IMR-90 (cell line): ENCODE measurements around the gene CCDC85B. TPM values are rescaled to one million over a fixed set of nuclear protein-coding genes. Genes with fewer than 3 reads are reported as not detected.

ENCODE experiments used
- ATAC-seq: fragments of 200-7000 bp; cut with Tn5 transposase; 2 replicates; pipeline ENCODE4 v1.9.1; 2020; ENCODE audit warnings: low read depth, mild to moderate bottlenecking, moderate library complexity
- BruUV-seq: library from RNA; stranded (reverse); fragments of 400-500 nt; replicated peaks from 2 replicates; lab custom pipeline; 2021; lab: Mats Ljungman, UMichigan
- CTCF ChIA-PET: fragments of 300-600 bp; formaldehyde crosslinking; extraction: SDS; loops from one replicate; lab custom pipeline; 2021; ENCODE audit warnings: antibody characterized with exemption; lab: Yijun Ruan, JAX
- POLR2A ChIA-PET: fragments of 300-600 bp; sonication (Branson Sonifier 250); formaldehyde crosslinking; loops from one replicate; lab custom pipeline; 2022; ENCODE audit warnings: antibody characterized with exemption; ENCODE audit not compliant: unreplicated experiment; lab: Charles Lee
- DNase-seq: peaks from one replicate; pipeline ENCODE4 v3.0.0; 2013
- H2AFZ ChIP-seq: replicated peaks from 2 replicates; pipeline ENCODE3; 2013; ENCODE audit warnings: low read length, mild to moderate bottlenecking; ENCODE audit not compliant: poor library complexity
- H2AK5ac ChIP-seq: 2 replicates; pipeline ENCODE4 v1.6.1; 2013; ENCODE audit warnings: low read depth, low read length, inconsistent platforms
- H2AK9ac ChIP-seq: replicated peaks from 2 replicates; pipeline ENCODE3; 2013; ENCODE audit warnings: mild to moderate bottlenecking, low read depth, low read length, moderate library complexity; ENCODE audit not compliant: poor library complexity
- H2BK120ac ChIP-seq: 2 replicates; pipeline ENCODE4 v1.6.1; 2013; ENCODE audit warnings: low read depth, low read length, inconsistent platforms
- H2BK15ac ChIP-seq: 3 replicates; pipeline ENCODE4 v1.6.1; 2013; ENCODE audit warnings: low read depth, low read length, inconsistent platforms
- H2BK20ac ChIP-seq: 2 replicates; pipeline ENCODE4 v1.6.1; 2013; ENCODE audit warnings: low read depth, mild to moderate bottlenecking, inconsistent platforms, low read length, moderate library complexity
- H2BK5ac ChIP-seq: 2 replicates; pipeline ENCODE4 v1.6.1; 2013; ENCODE audit warnings: mild to moderate bottlenecking, low read depth, low read length, inconsistent platforms; ENCODE audit not compliant: poor library complexity, severe bottlenecking
- H3K14ac ChIP-seq: replicated peaks from 2 replicates; pipeline ENCODE4 v1.6.1; 2013; ENCODE audit warnings: low read depth, low read length, inconsistent platforms
- H3K18ac ChIP-seq: 2 replicates; pipeline ENCODE4 v1.6.1; 2013; ENCODE audit warnings: low read depth, low read length, control low read depth
- H3K23ac ChIP-seq: 2 replicates; pipeline ENCODE4 v1.6.1; 2013; ENCODE audit warnings: low read depth, low read length, inconsistent platforms
- H3K27ac ChIP-seq: 2 replicates; pipeline ENCODE4 v1.5.1; 2013; ENCODE audit warnings: mild to moderate bottlenecking, control low read depth, low read length; ENCODE audit not compliant: insufficient read depth
- H3K27me3 ChIP-seq: 2 replicates; pipeline ENCODE4 v1.6.1; 2013; ENCODE audit warnings: low read length; ENCODE audit not compliant: control insufficient read depth, insufficient read depth
- H3K36me3 ChIP-seq: 2 replicates; pipeline ENCODE4 v1.6.1; 2013; ENCODE audit warnings: low read length, mixed read lengths; ENCODE audit not compliant: control insufficient read depth, insufficient read depth
- H3K4ac ChIP-seq: 2 replicates; pipeline ENCODE4 v1.6.1; 2013; ENCODE audit warnings: low read depth, low read length, inconsistent platforms
- H3K4me1 ChIP-seq: 2 replicates; pipeline ENCODE4 v1.6.1; 2013; ENCODE audit warnings: low read length, mixed read lengths; ENCODE audit not compliant: control insufficient read depth, insufficient read depth
- H3K4me2 ChIP-seq: 2 replicates; pipeline ENCODE4 v1.6.1; 2013; ENCODE audit warnings: low read depth, mild to moderate bottlenecking, control low read depth, low read length, moderate library complexity
- H3K4me3 ChIP-seq: 2 replicates; pipeline ENCODE4 v1.5.1; 2013; ENCODE audit warnings: low read depth, mild to moderate bottlenecking, control low read depth, low read length, moderate library complexity; ENCODE audit not compliant: insufficient read depth
- H3K56ac ChIP-seq: 2 replicates; pipeline ENCODE4 v1.6.1; 2013; ENCODE audit warnings: low read length, inconsistent platforms; ENCODE audit not compliant: insufficient read depth; ENCODE audit errors: extremely low read depth
- H3K79me1 ChIP-seq, 2 experiments: 2 replicates each; pipeline ENCODE4 v1.6.1; 2013; ENCODE audit warnings: low read length in 2 of 2, inconsistent platforms in 1 of 2, low read depth in 1 of 2
- H3K9ac ChIP-seq: 2 replicates; pipeline ENCODE4 v1.6.1; 2013; ENCODE audit warnings: low read depth, low read length, control low read depth
- H3K9me1 ChIP-seq: 2 replicates; pipeline ENCODE4 v1.6.1; 2013; ENCODE audit warnings: low read length, inconsistent platforms; ENCODE audit not compliant: insufficient read depth
- H3K9me3 ChIP-seq: 2 replicates; pipeline ENCODE4 v1.6.1; 2013; ENCODE audit warnings: low read length; ENCODE audit not compliant: control insufficient read depth, insufficient read depth
- H4K20me1 ChIP-seq: 2 replicates; pipeline ENCODE4 v1.6.1; 2013; ENCODE audit warnings: low read length, inconsistent platforms; ENCODE audit not compliant: insufficient read depth
- H4K5ac ChIP-seq: 2 replicates; pipeline ENCODE4 v1.6.1; 2013; ENCODE audit warnings: mild to moderate bottlenecking, low read depth, low read length, control low read depth
- H4K8ac ChIP-seq, 2 experiments: 2 replicates each; pipeline ENCODE4 v1.6.1; 2013; ENCODE audit warnings: low read depth in 2 of 2, low read length in 2 of 2, control low read depth in 1 of 2, inconsistent platforms in 1 of 2
- H4K91ac ChIP-seq: 2 replicates; pipeline ENCODE4 v1.6.1; 2013; ENCODE audit warnings: low read depth, low read length, inconsistent platforms; ENCODE audit not compliant: insufficient read depth
- BHLHE40 ChIP-seq: fragments of 150-350 bp; IDR thresholded peaks from 2 replicates; pipeline ENCODE4 v1.6.1; 2016; ENCODE audit warnings: mild to moderate bottlenecking, low read depth, low read length
- CEBPB ChIP-seq: IDR thresholded peaks from 2 replicates; pipeline ENCODE4 v1.6.1; 2012; ENCODE audit warnings: low read depth, low read length, improper control_type of control experiment
- CHD1 ChIP-seq: IDR thresholded peaks from 2 replicates; pipeline ENCODE4 v1.6.1; 2012; ENCODE audit warnings: low read depth, low read length, improper control_type of control experiment
- CTCF ChIP-seq: conservative IDR thresholded peaks from 2 replicates; pipeline ENCODE4 v1.5.1; 2012; ENCODE audit warnings: mild to moderate bottlenecking, low read depth, low read length, improper control_type of control experiment
- FOS ChIP-seq: fragments of 150-350 bp; IDR thresholded peaks from 2 replicates; pipeline ENCODE4 v1.6.1; 2016; ENCODE audit warnings: low read depth, low read length
- MAZ ChIP-seq: IDR thresholded peaks from 2 replicates; pipeline ENCODE4 v1.6.1; 2012; ENCODE audit warnings: low read depth, mild to moderate bottlenecking, low read length, improper control_type of control experiment, moderate library complexity, borderline replicate concordance
- MXI1 ChIP-seq: IDR thresholded peaks from 2 replicates; pipeline ENCODE4 v1.6.1; 2012; ENCODE audit warnings: low read depth, mild to moderate bottlenecking, low read length, moderate library complexity, borderline replicate concordance
- NFE2L2 ChIP-seq: fragments of 150-350 bp; IDR thresholded peaks from 2 replicates; pipeline ENCODE4 v1.6.1; 2016; ENCODE audit warnings: low read depth, mild to moderate bottlenecking, low read length
- RCOR1 ChIP-seq: IDR thresholded peaks from 2 replicates; pipeline ENCODE4 v1.6.1; 2012; ENCODE audit warnings: mild to moderate bottlenecking, low read length, improper control_type of control experiment; ENCODE audit not compliant: insufficient replicate concordance
- RFX5 ChIP-seq: IDR thresholded peaks from 2 replicates; pipeline ENCODE4 v1.8.0; 2012; ENCODE audit warnings: low read depth, mild to moderate bottlenecking, low read length, moderate library complexity
- SMC3 ChIP-seq: fragments of 150-350 bp; IDR thresholded peaks from 2 replicates; pipeline ENCODE4 v1.6.1; 2016; ENCODE audit warnings: low read depth, mild to moderate bottlenecking, antibody characterized with exemption, low read length, moderate library complexity
- USF2 ChIP-seq: fragments of 150-350 bp; IDR thresholded peaks from 2 replicates; pipeline ENCODE4 v1.6.1; 2017; ENCODE audit warnings: mild to moderate bottlenecking, antibody characterized with exemption, low read length, low read depth
- WGBS, 2 experiments: methylation state at CpG; one replicate each; pipeline versions ENCODE4 v1.1.5 to v1.1.7; 2013; ENCODE audit warnings: missing lambda C conversion rate in 2 of 2; ENCODE audit not compliant: insufficient read length in 1 of 2; ENCODE audit errors: extremely low coverage in 2 of 2; 5-methylcytosine and 5-hydroxymethylcytosine counted together
- dilution Hi-C: fragments of 300-500 bp; cut with HindIII; formaldehyde crosslinking; loops from one replicate; pipeline ENCODE4 v1.14.3; 2018; ENCODE audit warnings: low sequenced_read_pairs; ENCODE audit not compliant: unreplicated experiment
- in situ Hi-C: fragments of 300-500 bp; cut with MboI; formaldehyde crosslinking; loops from 3 replicates; pipeline ENCODE4 v1.14.3; 2019; ENCODE audit warnings: low sequenced_read_pairs, inconsistent platforms, mixed read lengths
- intact Hi-C: fragments of 100-400 bp; cut with micrococcal nuclease; formaldehyde crosslinking; loops from 2 replicates; pipeline ENCODE4 v1.10.0; 2022
- polyA plus RNA-seq, 3 experiments: library from polyadenylated mRNA; depleted of rRNA; stranded (reverse); fragments of >200 nt; gene quantifications; 2 replicates each; pipeline ENCODE4 v1.2.3, GENCODE V29; 2012; ENCODE audit warnings: low replicate concordance in 1 of 3
- total RNA-seq: library from RNA; depleted of rRNA; stranded (reverse); fragments of >200 nt; gene quantifications from 2 replicates; pipeline ENCODE4 v1.2.3, GENCODE V29; 2012

The CCDC85B gene
- total and polyA plus RNA-seq, 2 of the 4 experiments (the other 2 are of a cell fraction), result 17.6 to 35.4 TPM

GRCh38 chr11:65866509-65867283 is 23.8 kb upstream of the CCDC85B start:
- Histone ChIP-seq H3K4ac (no peak overlapping the region), H3K27me3 (no peaks in the 10 kb centered on the region), H2BK5ac (no peak overlapping the region), H3K9me3 (no peaks in the 10 kb centered on the region), H4K20me1 (peaks cover 51% of the 10 kb centered on the region), H3K79me1 (peaks cover 18 to 89% of the 10 kb centered on the region in 2 experiments), H3K9ac (no peak overlapping the region), H2BK120ac (no peak overlapping the region), H2AK5ac (no peak overlapping the region), H4K8ac (no peak overlapping the region), H2AK9ac (no peak overlapping the region), H3K18ac (no peak overlapping the region), H3K36me3 (peaks cover 91% of the 10 kb centered on the region), H3K4me3 (no peak overlapping the region), H3K14ac (no peak overlapping the region), H2AFZ (peak overlapping the region; percentile 4), H3K4me2 (no peak overlapping the region), H4K5ac (no peak overlapping the region), H2BK15ac (no peak overlapping the region), H3K27ac (no peak overlapping the region), H3K23ac (no peak overlapping the region), H4K91ac (no peak overlapping the region), H2BK20ac (no peak overlapping the region), H3K4me1 (peaks cover 14% of the 10 kb centered on the region; the same call in 1 of the 2 replicates), H3K9me1 (peaks cover 5% of the 10 kb centered on the region; the same call in 1 of the 2 replicates), H3K56ac (no peak overlapping the region)
- TF ChIP-seq MAZ (no peak), CHD1 (no peak), BHLHE40 (no peak), CEBPB (no peak), FOS (no peak), SMC3 (no peak), RFX5 (no peak), RCOR1 (no peak), CTCF (no peak), USF2 (no peak), NFE2L2 (no peak), MXI1 (no peak)
- WGBS, 2 experiments, result 87% methylated on average over 9 of the region's 21 CpGs; no CpG with 5 or more reads in 1 of the 2 experiments
- intact Hi-C loops, result no loop called here
- BruUV-seq, result TSS peak; percentile 71
- dilution Hi-C loops, result no loop called here
- CTCF ChIA-PET, result no interaction called here
- no peak for DNase-seq
- ATAC-seq, result no peak
- in situ Hi-C loops, result no loop called here
- POLR2A ChIA-PET, result interaction anchor here (1.0 kb wide), 1 partner anchor 9 kb away, joined by 3 read pairs; the partner anchor contains the start of gene CFL1
